HG03064 (cell line): Measurements from ENCODE around the gene GP1BA.

ENCODE experiments used
- ATAC-seq: cut with Tn5 transposase; IDR thresholded peaks from one replicate; pipeline ENCODE4 v1.9.1; 2021; ENCODE audit warnings: low read depth; ENCODE audit not compliant: unreplicated experiment

Gene GP1BA

DNA sequence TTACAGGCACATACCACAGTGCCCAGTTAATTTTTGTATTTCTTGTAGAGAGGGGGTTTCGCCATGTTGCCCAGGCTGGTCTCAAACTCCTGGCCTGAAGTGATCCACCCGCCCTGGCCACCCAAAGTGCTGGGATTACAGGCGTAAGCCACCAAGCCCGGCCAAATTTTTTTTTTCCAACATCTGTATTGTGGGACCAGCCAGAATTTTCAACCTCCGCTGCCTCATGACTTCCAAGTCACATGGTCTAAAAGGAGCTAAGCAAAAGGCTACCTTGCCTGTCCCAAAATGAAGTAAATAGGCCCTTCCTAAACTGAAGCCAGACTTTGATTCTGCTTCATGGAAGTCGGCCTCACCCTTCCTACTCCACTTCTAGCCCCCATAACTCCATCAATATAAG, 39.7 kb downstream of the GP1BA start:
- ATAC-seq = no peak

DNA sequence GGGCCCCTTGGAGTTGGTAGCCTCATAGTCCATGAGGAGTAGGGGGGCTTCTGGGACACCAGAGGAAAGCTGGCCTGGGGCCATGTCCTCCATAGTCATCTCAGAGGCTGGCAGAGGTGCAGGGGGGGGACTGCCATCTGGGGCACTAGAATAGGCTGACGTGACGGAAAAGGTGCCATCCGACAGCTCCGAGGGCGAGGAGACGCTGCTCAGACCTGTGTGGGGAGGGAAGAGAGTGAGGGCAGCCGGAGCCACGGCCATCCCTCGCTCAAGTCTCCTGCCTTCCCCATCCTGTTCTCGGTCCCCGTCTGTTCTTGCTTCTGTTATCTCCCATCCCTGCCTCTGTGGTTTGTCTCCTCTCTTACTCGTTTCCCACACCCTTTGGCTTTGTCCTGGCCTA, 40.2 kb downstream of the GP1BA start:
- no peak for ATAC-seq

DNA sequence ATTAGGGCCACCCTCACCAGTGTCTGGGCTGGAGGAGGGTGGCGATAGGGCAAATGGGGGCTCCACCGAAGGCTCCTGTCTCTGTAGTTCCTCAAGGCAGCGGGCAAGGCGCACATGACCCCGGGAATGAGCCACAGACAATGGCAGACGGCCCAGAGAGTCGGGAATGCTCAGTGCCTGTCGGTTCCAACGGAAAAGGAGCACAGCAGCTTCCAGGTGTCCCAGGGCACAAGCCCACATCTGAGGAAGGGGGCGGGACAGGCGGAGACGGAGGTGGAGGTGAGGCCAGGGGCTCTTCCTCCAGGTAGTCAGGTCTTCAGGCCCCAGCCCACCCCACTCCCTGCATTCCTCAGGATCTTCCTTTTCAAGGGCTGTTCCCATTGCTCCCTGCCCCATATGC, 40.7 kb downstream of the GP1BA start:
- ATAC-seq = no peak

DNA sequence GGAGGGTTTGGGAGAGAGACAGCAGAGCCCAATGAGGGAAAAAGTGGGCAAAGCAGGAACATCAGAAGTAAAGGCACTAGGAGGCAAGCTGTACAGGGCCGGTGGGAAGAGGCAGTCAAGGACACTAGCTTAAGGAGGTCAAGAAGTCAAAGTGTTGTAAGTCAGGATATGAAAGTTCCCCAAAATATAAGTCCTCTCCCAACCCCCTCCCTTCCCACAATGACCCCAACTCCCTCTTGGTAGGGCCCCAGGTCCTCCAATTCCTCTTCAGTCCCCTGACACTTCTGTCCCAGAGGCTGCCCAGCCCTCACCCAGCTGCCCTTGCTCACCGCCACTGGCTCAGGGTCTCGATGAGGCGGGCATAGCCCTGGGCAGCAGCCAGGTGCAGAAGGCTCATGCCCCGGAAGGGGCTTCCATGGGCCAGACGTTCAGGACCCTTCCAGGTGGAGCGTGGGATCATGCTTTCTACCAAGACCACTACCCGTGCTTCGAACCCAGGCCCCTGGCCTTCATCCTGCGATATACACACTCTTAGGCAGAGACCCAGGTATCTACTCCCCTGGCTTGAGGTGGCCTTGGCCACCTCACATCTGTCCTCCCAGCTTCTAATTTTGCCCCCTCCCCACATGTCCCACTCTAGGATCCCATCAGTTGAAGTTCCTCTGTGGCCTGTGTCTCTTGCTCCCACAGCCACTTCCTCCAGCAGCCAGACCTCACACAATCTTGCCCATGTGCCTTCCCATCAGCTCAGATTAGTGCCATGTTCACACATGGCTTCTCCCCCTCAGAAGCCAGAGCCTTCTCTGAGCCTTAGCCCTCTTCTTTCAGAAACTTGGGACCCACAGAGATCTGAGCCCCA, 41.4 kb downstream of the GP1BA start:
- ATAC-seq = no peak

DNA sequence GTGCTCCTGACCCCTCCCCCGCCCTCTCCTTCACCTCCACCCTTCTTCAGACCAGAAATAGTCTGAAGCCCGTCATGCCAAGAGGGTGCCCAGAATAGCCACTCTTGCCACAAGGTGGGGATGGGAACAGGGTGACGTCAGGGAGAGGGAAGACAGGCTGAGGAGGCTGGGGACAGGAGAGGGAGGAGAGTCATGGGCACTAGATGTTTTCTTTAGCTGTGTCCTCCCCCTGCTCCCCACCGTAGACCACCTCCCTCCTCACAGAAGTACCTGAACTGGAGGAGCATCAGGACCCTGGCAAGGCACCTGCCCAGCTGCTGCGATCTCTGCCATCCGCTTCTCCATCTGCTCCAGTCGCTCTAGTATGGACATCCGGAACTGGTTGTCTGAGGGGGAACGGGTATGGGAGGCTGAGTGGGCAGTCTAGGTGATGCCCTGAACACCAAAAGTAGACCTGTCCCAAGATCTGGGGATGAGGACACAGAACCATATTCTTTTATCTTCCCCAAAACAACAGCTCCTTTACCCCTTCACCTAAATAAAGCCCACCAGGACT, 42.1 kb downstream of the GP1BA start:
- ATAC-seq = no peak

DNA sequence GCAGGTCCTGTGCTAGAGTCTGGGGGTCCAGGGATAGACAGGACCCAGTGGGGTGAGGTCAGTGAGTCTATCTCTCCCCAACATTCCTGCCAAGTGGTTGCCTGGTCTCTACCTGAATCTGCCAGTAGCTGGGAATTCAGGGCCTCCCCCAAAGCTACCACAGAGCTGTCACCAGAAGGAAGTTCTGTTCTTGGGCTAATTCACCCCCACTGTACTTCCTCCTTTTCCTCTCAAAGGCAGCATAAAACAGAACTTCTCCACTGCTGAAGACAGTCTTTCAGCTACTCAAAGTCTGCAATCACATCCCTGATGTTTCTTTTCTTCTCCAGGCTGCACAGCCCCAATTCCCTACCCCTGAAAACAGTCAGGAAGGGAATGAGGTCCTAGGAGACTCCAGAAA, 46.6 kb downstream of the GP1BA start:
- no peak for ATAC-seq

DNA sequence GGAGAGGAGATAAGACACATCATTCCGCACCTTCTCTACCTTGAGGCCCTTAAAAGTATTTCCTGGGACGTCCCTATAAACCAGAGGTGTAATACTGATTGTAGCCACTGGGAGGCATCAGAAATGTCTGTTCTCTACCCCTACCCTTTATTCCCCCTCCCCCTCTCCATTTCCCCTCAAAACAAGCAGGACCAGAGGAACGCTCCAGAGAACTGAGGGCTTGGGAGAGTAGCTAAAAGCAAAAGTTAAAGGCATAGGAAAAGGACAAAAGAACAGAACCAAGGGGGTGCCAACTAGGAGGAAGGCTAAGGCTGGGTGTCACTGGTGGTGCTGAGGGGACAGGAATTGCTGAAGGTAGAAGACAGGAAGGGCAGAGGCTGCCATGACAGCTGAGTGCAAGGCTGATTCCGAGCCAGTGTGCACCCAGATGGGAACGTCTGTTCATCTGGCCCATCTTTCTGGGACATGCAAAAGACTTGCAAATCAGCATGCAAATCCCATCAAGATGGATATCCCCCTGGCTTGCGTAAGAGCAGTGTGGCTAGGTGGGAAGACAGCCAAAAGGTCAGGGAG, 48.7 kb downstream of the GP1BA start:
- ATAC-seq = no peak

DNA sequence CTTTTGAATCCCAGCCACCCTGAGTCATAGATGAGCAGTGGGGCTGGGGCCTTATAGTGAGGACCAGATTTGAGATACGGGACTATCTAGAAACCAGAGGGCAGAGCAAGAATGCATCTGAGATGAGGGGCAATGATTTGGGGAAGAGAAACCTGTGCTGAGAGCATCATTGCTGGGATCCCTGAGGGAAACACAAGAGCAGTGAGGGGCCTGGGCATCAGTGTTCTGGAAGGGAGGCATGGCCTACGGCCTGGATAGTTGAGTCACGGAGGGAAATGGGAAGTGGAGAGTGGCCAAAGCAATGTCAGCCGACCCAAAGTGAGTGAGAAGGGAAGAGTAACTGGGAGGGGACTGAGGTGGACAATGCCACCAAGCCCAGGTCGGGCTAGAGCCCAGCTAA, 50.2 kb downstream of the GP1BA start:
- no peak for ATAC-seq
